Uterus (tissue), 4 donors: ENCODE results near the gene MAP3K12. TPM values are rescaled to one million over a fixed set of nuclear protein-coding genes. Genes with fewer than 3 reads are reported as not detected.
A peak's percentile ranks its signal among the peaks of the same experiment; 100 is the strongest.
"Not testable (repeated sequence)": the region's sequence is repeated elsewhere in the genome, so short reads cannot be mapped to it uniquely, and the experiment has no call there.

Source experiments
- DNase-seq, 2 donors: peaks; one replicate each; pipeline ENCODE4 v3.0.0-alpha.2; 2019 to 2020
- H3K27ac ChIP-seq, 2 donors: fragments of 200-600 bp; sonication (generic); 1 replicate in 1 of 2; 2 replicates in 1 of 2; pipeline ENCODE4 v1.5.1; 2016 to 2018
- H3K27me3 ChIP-seq, 2 donors: fragments of 200-600 bp; sonication (generic); one replicate each; pipeline ENCODE4 v1.5.1; 2018 to 2019; ENCODE audit warnings: control low read depth in 1 of 2
- H3K36me3 ChIP-seq, 2 donors: fragments of 200-600 bp; sonication (generic); one replicate each; pipeline ENCODE4 v1.5.1; 2019; ENCODE audit warnings: control low read depth in 1 of 2
- H3K4me1 ChIP-seq, 2 donors: fragments of 200-600 bp; sonication (generic); one replicate each; pipeline ENCODE4 v1.5.1; 2018 to 2019; ENCODE audit warnings: control low read depth in 1 of 2
- H3K4me3 ChIP-seq, 2 donors: fragments of 200-600 bp; sonication (generic); 1 replicate in 1 of 2; 2 replicates in 1 of 2; pipeline ENCODE4 v1.5.1; 2018 to 2019; ENCODE audit warnings: mild to moderate bottlenecking in 1 of 2
- H3K9me3 ChIP-seq, 2 donors: fragments of 200-600 bp; sonication (generic); one replicate each; pipeline ENCODE4 v1.5.1; 2019; ENCODE audit warnings: control low read depth in 1 of 2
- CTCF ChIP-seq, 4 experiments: fragments of 200-600 bp in 2 of 4; fragments of 450-650 bp in 2 of 4; sonication (generic) in 2 of 4; IDR thresholded peaks; one replicate each; pipeline ENCODE4 v1.5.1; 2016 to 2019; ENCODE audit warnings: antibody characterized with exemption in 4 of 4, mild to moderate bottlenecking in 2 of 4, moderate library complexity in 1 of 4
- POLR2A ChIP-seq, 2 donors: fragments of 450-650 bp; IDR thresholded peaks; one replicate each; pipeline ENCODE4 v1.6.1; 2016; ENCODE audit warnings: antibody characterized with exemption in 2 of 2, mild to moderate bottlenecking in 1 of 2, moderate library complexity in 1 of 2
- intact Hi-C: fragments of 100-400 bp; cut with DNase I; formaldehyde crosslinking; loops from one replicate; pipeline ENCODE4 v1.15.1; 2023; ENCODE audit warnings: low total_unique reads
- total RNA-seq, 4 donors: library from RNA; depleted of rRNA in 3 of 4; stranded (reverse); fragments of >200 nt in 3 of 4; gene quantifications; one replicate each; pipeline versions ENCODE4 v1.1.0 to v1.2.4, GENCODE V29; 2014 to 2023
- donor health status: DM: yes; HTN: yes; CAD: no.

MAP3K12 gene
- total RNA-seq, 4 donors from 2014 or later, result 13.8 to 65.8 (median 34.7) TPM

DNA sequence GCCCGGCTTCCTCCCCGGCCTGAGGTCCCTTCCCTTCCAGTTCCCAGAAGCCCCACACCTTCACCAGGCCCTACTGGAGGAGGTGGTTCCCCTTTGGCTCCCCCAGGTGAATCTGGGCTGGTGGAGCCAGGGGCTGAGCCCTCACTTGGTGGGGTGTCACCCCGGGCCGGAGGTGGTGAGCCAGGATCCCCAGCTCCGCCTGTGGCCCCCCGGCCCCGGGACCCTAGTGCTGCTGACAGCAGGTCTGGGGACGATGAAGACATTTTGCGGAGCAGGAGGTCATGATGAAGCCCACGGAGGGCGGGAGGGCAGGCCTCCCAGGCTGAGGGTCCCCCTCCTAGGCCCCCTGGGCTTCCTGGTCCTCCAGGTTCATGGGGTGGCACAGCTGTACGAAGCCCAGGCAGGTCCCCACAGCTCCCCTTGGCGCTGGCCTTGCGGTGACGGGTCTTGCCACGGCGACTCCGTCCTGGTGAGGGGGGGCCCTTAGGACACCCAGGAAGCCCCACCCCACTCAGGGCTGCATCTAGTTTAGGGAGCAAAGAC lies 16.6 kb downstream of the MAP3K12 start:
- peak overlapping the region in 1 of 2 donors; percentile 20 for H3K27ac ChIP-seq
- DNase-seq, result peak in 1 of 2 donors; percentile 24
- no peaks in the 10 kb centered on the region for H3K9me3 ChIP-seq
- TF ChIP-seq CTCF (IDR thresholded peaks at IDR 0.05), result no peak
- TF ChIP-seq POLR2A (IDR thresholded peaks at IDR 0.05), result no peak
- no peak overlapping the region for H3K4me3 ChIP-seq
- peaks cover 0 to 4% of the 10 kb centered on the region in 2 donors for H3K4me1 ChIP-seq
- H3K27me3 ChIP-seq, result no peaks in the 10 kb centered on the region
- intact Hi-C loops, result no loop called here
- H3K36me3 ChIP-seq, result no peaks in the 10 kb centered on the region

- TF ChIP-seq CTCF (IDR thresholded peaks at IDR 0.05) (no peak), POLR2A (IDR thresholded peaks at IDR 0.05) (no peak)
- intact Hi-C loops, result no loop called here
- no peaks in the 10 kb centered on the region for H3K27me3 ChIP-seq
- peaks cover 0 to 4% of the 10 kb centered on the region in 2 donors for H3K4me1 ChIP-seq
- no peaks in the 10 kb centered on the region for H3K36me3 ChIP-seq
- no peak for DNase-seq
- H3K4me3 ChIP-seq, result no peak overlapping the region
- H3K9me3 ChIP-seq, result no peaks in the 10 kb centered on the region
- peak overlapping the region in 1 of 2 donors; percentile 20 for H3K27ac ChIP-seq
Measured at GRCh38 chr12:53481939-53482586, 17.2 kb downstream of the MAP3K12 start.

DNA sequence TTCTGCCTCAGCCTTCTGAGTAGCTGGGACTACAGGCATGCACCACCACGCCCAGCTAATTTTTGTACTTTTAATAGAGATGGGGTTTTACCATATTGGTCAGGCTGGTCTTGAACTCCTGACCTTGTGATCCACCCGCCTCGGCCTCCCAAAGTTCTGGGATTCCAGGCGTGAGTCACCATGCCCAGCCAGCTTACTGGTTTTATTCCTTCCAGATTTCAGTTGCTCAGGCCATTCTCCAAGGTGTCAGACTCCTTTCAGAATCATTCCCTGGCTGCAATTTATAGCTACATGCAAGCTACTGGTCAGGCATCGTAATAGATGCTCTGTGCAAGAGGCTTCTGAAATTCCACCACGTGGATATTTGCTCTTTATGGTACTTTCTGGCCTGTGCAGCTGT lies 17.8 kb downstream of the MAP3K12 start:
- H3K36me3 ChIP-seq, H3K9me3 ChIP-seq, H3K27ac ChIP-seq, H3K4me3 ChIP-seq, intact Hi-C loops, H3K27me3 ChIP-seq, H3K4me1 ChIP-seq: not testable (repeated sequence)
- DNase-seq, result peak in 1 of 2 donors; percentile 17

DNA sequence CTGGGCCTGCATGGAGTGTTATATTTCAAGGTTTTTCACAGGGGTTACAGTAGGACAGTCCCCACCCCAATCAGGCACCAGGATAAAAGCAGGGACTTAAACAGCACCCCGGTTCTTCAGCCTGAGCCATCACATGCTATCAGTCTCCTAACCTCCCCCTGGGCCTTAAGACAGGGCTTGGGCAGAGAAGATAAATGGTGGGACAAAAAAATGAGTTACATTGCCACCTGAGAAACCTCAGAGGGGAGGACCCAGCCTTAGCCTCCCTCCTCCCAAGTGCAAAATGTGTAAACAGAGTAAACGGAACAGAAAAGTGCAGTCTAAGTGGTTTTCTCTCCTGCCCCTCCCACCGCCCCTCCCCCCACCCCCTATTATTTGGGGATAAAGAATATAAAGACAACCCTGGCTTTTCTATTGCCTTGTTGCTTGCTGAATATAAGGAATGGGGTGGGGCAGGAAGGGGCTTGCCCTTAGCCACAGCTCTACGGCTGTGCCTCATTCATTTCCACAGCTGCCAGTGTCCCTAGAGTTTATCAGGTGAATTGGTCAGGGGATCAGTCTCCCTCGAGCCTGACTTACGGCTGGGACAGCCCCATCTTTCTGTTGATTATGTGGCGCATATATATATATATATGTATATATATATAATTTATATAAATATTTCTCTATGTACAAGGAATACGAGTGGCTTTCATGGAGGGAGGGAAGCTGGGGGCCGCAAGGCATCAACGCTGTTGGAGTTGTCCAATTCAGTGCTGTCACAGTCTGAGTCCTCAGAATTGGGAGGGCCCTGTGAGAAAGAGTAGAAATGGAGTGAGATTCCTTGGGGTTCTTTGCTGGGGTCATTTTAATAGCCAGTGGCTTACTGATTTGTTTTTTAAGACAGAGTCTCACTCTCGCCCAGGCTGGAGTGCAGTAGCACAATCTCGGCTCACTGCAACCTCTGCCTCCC lies 18.5 kb downstream of the MAP3K12 start:
- intact Hi-C loops, result no loop called here
- no peak overlapping the region for H3K27ac ChIP-seq
- DNase-seq, result no peak
- H3K4me1 ChIP-seq, result peaks cover 0 to 4% of the 10 kb centered on the region in 2 donors
- no peak overlapping the region for H3K4me3 ChIP-seq
- no peak for TF ChIP-seq POLR2A (IDR thresholded peaks at IDR 0.05)
- no peaks in the 10 kb centered on the region for H3K9me3 ChIP-seq
- H3K36me3 ChIP-seq, result no peaks in the 10 kb centered on the region
- H3K27me3 ChIP-seq, result no peaks in the 10 kb centered on the region

GRCh38 chr12:53479331-53479730 lies 19.9 kb downstream of the MAP3K12 start:
- DNase-seq, result no peak
- no peak for TF ChIP-seq CTCF (IDR thresholded peaks at IDR 0.05)
- no peak for TF ChIP-seq POLR2A (IDR thresholded peaks at IDR 0.05)
- no peaks in the 10 kb centered on the region for H3K27me3 ChIP-seq
- no peak overlapping the region for H3K4me3 ChIP-seq
- intact Hi-C loops, result no loop called here
- H3K9me3 ChIP-seq, result no peaks in the 10 kb centered on the region
- H3K27ac ChIP-seq, result no peak overlapping the region
- no peaks in the 10 kb centered on the region for H3K36me3 ChIP-seq
- H3K4me1 ChIP-seq, result peaks cover 5 to 15% of the 10 kb centered on the region in 2 donors

- Histone ChIP-seq H3K27me3 (no peaks in the 10 kb centered on the region), H3K36me3 (no peaks in the 10 kb centered on the region), H3K4me3 (no peak overlapping the region), H3K27ac (no peak overlapping the region), H3K9me3 (no peaks in the 10 kb centered on the region), H3K4me1 (peaks cover 5 to 15% of the 10 kb centered on the region in 2 donors)
- TF ChIP-seq POLR2A (IDR thresholded peaks at IDR 0.05), result no peak
- no peak for TF ChIP-seq CTCF (IDR thresholded peaks at IDR 0.05)
- intact Hi-C loops, result no loop called here
- no peak for DNase-seq
Measured at GRCh38 chr12:53478865-53479264, 20.4 kb downstream of the MAP3K12 start.
